Testis (tissue), 2 donors: ENCODE measurements around the gene TXNRD3.

ENCODE experiments used
- POLR2A ChIP-seq: fragments of 450-650 bp; IDR thresholded peaks from one replicate; pipeline ENCODE4 v1.6.1; 2017; ENCODE audit warnings: antibody characterized with exemption, mild to moderate bottlenecking, moderate library complexity
- TF ChIP-seq, protein P1 (sequence below), 3 experiments: fragments of 450-650 bp in 2 of 3; fragments of 200-600 bp in 1 of 3; sonication (generic) in 1 of 3; IDR thresholded peaks; one replicate each; pipeline ENCODE4 v1.5.1; 2016 to 2019; ENCODE audit warnings: antibody characterized with exemption in 3 of 3, mild to moderate bottlenecking in 2 of 3, moderate library complexity in 1 of 3

DNA sequence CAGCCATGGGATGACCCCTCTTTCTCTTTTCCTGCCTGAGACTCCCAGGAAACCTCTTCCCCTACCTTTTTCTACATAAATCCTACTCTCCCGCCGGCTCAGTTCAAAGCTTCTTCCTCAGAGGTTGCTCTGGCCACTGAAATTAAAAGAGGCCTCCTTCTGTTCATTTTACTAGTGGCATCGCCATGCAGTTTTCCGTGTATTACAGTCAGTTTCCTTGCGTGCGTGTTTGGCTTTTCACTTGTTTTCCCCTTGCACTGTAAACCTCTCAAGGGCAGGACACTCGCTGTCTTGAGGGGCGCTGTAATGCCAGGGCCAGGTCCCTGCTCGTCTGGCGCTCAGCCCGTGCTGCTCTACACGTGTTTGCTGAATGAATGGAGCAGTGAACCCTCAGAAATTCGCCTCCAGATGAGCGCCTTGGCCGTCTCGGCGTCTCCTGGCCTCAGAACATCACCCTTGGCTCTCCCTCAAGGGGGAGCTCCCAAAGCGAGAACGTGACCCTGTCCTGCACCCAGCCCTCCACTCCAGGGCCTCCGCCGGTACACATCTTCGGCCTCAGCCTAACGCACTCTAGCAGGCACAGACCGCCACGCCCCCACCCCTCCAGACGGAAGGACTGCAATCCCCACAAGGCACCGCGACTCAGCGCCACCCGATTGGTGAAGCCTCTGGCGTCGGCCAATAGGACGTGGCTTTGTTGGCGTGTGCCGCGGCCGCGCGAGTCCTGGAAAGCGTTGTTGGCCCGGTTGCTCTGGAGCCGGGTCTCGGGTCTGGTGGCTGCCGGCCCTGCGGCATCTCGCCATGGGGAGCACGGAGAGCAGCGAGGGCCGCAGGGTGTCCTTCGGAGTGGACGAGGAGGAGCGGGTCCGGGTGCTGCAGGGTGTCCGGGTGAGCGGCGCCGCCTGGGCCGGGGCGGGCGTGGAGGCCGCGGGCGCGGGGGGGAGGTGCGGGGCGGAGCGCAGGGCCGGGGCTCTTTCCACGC, 48.9 kb upstream of the TXNRD3 start, which contains the start of gene CHCHD6:
- no peak for TF ChIP-seq POLR2A
- TF ChIP-seq, protein P1, sequence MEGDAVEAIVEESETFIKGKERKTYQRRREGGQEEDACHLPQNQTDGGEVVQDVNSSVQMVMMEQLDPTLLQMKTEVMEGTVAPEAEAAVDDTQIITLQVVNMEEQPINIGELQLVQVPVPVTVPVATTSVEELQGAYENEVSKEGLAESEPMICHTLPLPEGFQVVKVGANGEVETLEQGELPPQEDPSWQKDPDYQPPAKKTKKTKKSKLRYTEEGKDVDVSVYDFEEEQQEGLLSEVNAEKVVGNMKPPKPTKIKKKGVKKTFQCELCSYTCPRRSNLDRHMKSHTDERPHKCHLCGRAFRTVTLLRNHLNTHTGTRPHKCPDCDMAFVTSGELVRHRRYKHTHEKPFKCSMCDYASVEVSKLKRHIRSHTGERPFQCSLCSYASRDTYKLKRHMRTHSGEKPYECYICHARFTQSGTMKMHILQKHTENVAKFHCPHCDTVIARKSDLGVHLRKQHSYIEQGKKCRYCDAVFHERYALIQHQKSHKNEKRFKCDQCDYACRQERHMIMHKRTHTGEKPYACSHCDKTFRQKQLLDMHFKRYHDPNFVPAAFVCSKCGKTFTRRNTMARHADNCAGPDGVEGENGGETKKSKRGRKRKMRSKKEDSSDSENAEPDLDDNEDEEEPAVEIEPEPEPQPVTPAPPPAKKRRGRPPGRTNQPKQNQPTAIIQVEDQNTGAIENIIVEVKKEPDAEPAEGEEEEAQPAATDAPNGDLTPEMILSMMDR (IDR thresholded peaks at IDR 0.05) = peak in 1 of 3 experiments; percentile 14
